Measurements from ENCODE around the gene ABHD16A. TPM values are rescaled to one million over a fixed set of nuclear protein-coding genes. Genes with fewer than 3 reads are reported as not detected.
A peak's percentile ranks its signal among the peaks of the same experiment; 100 is the strongest.

The ABHD16A gene
- total and polyA plus RNA-seq, 2 of the 13 experiments (the other 11 are each of a cell fraction or from before 2014, with no cell fraction given) = 43.5 to 45.4 TPM

- TF ChIP-seq ZNF646 (CRISPR knock-in tag; IDR thresholded peaks at IDR 0.05) (peak; percentile 37; the same call in 1 of the 2 replicates), TCF12 (IDR thresholded peaks at IDR 0.05) (no peak), TCF12 (CRISPR knock-in tag; IDR thresholded peaks at IDR 0.05) (peak; percentile 16; the same call in 1 of the 2 replicates), GATA4 (IDR thresholded peaks at IDR 0.05; ENCODE audit: borderline replicate concordance, low read depth) (peak; percentile 67), SYNCRIP (IDR thresholded peaks at IDR 0.05; ENCODE audit: insufficient read depth, low read depth, low read length) (no peak), ZNF782 (CRISPR knock-in tag; IDR thresholded peaks at IDR 0.05; ENCODE audit: borderline replicate concordance) (peak; percentile 99), ZNF577 (CRISPR knock-in tag; IDR thresholded peaks at IDR 0.05; ENCODE audit: borderline replicate concordance, low read depth) (no peak), ARHGAP35 (CRISPR knock-in tag; IDR thresholded peaks at IDR 0.05; ENCODE audit: borderline replicate concordance) (no peak; the same call in 1 of the 2 replicates), ZNF44 (CRISPR knock-in tag; IDR thresholded peaks at IDR 0.05) (no peak), KDM3A (CRISPR knock-in tag; IDR thresholded peaks at IDR 0.05; ENCODE audit: low read depth) (no peak), CTCF (CRISPR knock-in tag; IDR thresholded peaks at IDR 0.05) (peak; percentile 63), ZBTB38 (CRISPR knock-in tag; IDR thresholded peaks at IDR 0.05) (no peak), NR2F6 (IDR thresholded peaks at IDR 0.05) (peak; percentile 70), NR2F6 (CRISPR knock-in tag; IDR thresholded peaks at IDR 0.05) (no peak), GPBP1L1 (CRISPR knock-in tag; IDR thresholded peaks at IDR 0.05) (no peak), ZNF790 (CRISPR knock-in tag; IDR thresholded peaks at IDR 0.05; ENCODE audit: borderline replicate concordance) (peak; percentile 83; the same call in 1 of the 2 replicates), HDAC2 (CRISPR knock-in tag; IDR thresholded peaks at IDR 0.05) (peak; percentile 52; the same call in 1 of the 2 replicates), FOXP1 (IDR thresholded peaks at IDR 0.05) (no peak), FOXP1 (CRISPR knock-in tag; IDR thresholded peaks at IDR 0.05) (no peak), ZNF205 (CRISPR knock-in tag; IDR thresholded peaks at IDR 0.05) (no peak)
- TF ChIP-seq, protein P1, sequence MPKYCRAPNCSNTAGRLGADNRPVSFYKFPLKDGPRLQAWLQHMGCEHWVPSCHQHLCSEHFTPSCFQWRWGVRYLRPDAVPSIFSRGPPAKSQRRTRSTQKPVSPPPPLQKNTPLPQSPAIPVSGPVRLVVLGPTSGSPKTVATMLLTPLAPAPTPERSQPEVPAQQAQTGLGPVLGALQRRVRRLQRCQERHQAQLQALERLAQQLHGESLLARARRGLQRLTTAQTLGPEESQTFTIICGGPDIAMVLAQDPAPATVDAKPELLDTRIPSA (CRISPR knock-in tag; IDR thresholded peaks at IDR 0.05; ENCODE audit: borderline replicate concordance) = no peak
Observed at GRCh38 chr6:31652925-31653724, 50.0 kb downstream of the ABHD16A start (continued).
